Measurements from ENCODE around the gene COL4A1.

Gene COL4A1

DNA sequence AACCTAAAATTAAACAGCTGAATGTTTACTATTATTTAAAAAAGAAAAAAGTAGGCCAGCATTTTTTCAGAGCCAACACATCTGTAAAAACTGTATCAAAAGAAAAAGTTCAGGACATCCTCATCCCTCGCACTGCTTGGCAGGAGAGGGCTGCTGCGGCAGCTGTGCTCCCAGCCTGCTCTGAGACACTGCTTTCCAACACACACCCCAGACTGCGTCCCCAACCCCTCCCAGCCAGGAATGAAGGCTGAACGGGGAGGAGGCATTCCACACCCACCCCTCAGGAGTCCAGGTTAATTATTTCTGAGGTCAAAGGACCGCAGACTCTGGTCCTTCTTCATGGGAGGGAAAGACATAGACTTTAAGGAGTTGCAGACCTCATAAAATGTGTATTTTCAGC is 43.1 kb downstream of the COL4A1 start:
- Histone ChIP-seq H3K79me2 (ENCODE audit: insufficient read depth, low read depth) (no peaks in the 10 kb centered on the region), H3K27ac (no peak overlapping the region), H3K9ac (no peak overlapping the region), H3K36me3 (ENCODE audit: insufficient read depth) (no peaks in the 10 kb centered on the region), H3K4me1 (ENCODE audit: low read depth, poor library complexity, severe bottlenecking) (no peaks in the 10 kb centered on the region), H3K4me3 (IDR thresholded peaks at IDR 0.05; ENCODE audit: insufficient read depth, low read depth, low read length) (no peak overlapping the region), H3K27me3 (ENCODE audit: insufficient read depth, low read depth) (no peaks in the 10 kb centered on the region), H2AFZ (ENCODE audit: low read depth) (no peak overlapping the region), H3K4me2 (no peak overlapping the region), H4K20me1 (ENCODE audit: insufficient read depth) (no peaks in the 10 kb centered on the region)
- TF ChIP-seq, protein P1, sequence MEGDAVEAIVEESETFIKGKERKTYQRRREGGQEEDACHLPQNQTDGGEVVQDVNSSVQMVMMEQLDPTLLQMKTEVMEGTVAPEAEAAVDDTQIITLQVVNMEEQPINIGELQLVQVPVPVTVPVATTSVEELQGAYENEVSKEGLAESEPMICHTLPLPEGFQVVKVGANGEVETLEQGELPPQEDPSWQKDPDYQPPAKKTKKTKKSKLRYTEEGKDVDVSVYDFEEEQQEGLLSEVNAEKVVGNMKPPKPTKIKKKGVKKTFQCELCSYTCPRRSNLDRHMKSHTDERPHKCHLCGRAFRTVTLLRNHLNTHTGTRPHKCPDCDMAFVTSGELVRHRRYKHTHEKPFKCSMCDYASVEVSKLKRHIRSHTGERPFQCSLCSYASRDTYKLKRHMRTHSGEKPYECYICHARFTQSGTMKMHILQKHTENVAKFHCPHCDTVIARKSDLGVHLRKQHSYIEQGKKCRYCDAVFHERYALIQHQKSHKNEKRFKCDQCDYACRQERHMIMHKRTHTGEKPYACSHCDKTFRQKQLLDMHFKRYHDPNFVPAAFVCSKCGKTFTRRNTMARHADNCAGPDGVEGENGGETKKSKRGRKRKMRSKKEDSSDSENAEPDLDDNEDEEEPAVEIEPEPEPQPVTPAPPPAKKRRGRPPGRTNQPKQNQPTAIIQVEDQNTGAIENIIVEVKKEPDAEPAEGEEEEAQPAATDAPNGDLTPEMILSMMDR (conservative IDR thresholded peaks at IDR 0.05; ENCODE audit: low read depth, low read length): no peak

DNA sequence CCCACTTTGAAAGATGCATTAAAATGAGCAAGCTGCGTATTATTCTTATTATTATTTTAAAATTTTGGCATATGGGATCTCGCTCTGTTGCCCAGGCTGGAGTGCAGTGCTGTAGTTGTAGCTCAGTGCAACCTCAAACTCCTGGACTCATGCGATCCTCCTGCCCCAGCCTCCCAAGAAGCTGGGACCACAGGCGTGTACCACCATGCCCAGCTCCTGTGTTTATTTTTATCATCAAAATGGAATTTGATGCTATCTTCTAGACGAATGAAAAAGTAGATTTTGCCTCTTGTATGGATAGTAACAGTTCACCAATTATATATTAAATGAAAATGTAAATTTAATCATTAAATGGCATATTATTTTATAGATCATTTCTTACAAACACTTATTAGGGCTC is 43.6 kb downstream of the COL4A1 start:
- Histone ChIP-seq H3K9ac (no peak overlapping the region), H3K79me2 (ENCODE audit: insufficient read depth, low read depth) (no peaks in the 10 kb centered on the region), H3K4me3 (IDR thresholded peaks at IDR 0.05; ENCODE audit: insufficient read depth, low read depth, low read length) (no peak overlapping the region), H3K27me3 (ENCODE audit: insufficient read depth, low read depth) (no peaks in the 10 kb centered on the region), H4K20me1 (ENCODE audit: insufficient read depth) (no peaks in the 10 kb centered on the region), H3K4me2 (no peak overlapping the region), H3K4me1 (ENCODE audit: low read depth, poor library complexity, severe bottlenecking) (no peaks in the 10 kb centered on the region), H3K27ac (no peak overlapping the region), H3K36me3 (ENCODE audit: insufficient read depth) (no peaks in the 10 kb centered on the region), H2AFZ (ENCODE audit: low read depth) (no peak overlapping the region)
- TF ChIP-seq, protein P1 (conservative IDR thresholded peaks at IDR 0.05; ENCODE audit: low read depth, low read length): no peak

DNA sequence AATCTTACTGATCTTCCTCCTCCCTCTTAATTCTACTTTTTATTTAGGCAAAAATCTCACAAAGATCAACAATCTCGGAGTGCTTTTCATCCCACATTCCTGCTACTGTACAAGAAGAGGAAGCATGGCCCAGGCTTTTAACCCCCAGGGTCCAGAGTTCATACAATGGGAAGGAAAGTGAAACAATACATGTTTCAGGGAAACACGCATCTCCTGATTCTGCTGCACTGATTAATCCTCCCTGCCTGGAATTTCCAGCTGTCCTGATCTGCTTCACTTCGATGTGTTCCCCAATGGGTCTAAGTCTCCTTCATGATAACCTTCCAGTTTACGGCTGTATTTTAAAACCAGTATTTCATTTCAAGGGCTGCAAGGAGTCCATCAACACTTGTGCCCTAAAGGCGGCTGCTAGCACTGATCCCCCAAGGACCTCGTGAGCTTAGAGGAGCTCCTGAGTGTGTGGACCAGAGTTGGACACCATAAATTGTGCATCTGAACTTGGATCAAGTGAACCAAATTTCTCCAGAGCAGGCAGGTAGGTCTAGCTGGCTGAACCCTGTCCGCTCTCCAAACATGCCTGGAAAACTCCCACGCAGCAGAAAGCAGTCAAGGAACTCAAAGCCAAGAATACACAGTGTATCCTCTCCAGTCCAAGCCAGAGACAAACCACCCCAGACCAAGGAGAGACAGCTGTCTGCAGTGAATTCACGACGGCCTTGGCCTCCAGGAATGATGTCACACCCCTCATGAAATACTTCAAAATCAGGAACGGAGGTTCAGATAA is 44.3 kb downstream of the COL4A1 start:
- TF ChIP-seq, protein P1 (conservative IDR thresholded peaks at IDR 0.05; ENCODE audit: low read depth, low read length): no peak
- Histone ChIP-seq H3K4me1 (ENCODE audit: low read depth, poor library complexity, severe bottlenecking) (no peaks in the 10 kb centered on the region), H3K79me2 (ENCODE audit: insufficient read depth, low read depth) (no peaks in the 10 kb centered on the region), H3K4me2 (no peak overlapping the region), H3K36me3 (ENCODE audit: insufficient read depth) (no peaks in the 10 kb centered on the region), H3K27me3 (ENCODE audit: insufficient read depth, low read depth) (no peaks in the 10 kb centered on the region), H3K27ac (no peak overlapping the region), H2AFZ (ENCODE audit: low read depth) (no peak overlapping the region), H3K9ac (no peak overlapping the region), H4K20me1 (ENCODE audit: insufficient read depth) (no peaks in the 10 kb centered on the region), H3K4me3 (IDR thresholded peaks at IDR 0.05; ENCODE audit: insufficient read depth, low read depth, low read length) (no peak overlapping the region)

- TF ChIP-seq, protein P1 (conservative IDR thresholded peaks at IDR 0.05; ENCODE audit: low read depth, low read length): no peak
- no peak overlapping the region for H3K9ac ChIP-seq
- H3K27ac ChIP-seq: no peak overlapping the region
- H2AFZ ChIP-seq (ENCODE audit: low read depth): no peak overlapping the region
- no peaks in the 10 kb centered on the region for H3K27me3 ChIP-seq (ENCODE audit: insufficient read depth, low read depth)
- H3K4me3 ChIP-seq (IDR thresholded peaks at IDR 0.05; ENCODE audit: insufficient read depth, low read depth, low read length): no peak overlapping the region
- peaks cover 2% of the 10 kb centered on the region for H3K4me1 ChIP-seq (ENCODE audit: low read depth, poor library complexity, severe bottlenecking)
- no peak overlapping the region for H3K4me2 ChIP-seq
- H4K20me1 ChIP-seq (ENCODE audit: insufficient read depth): no peaks in the 10 kb centered on the region
- no peaks in the 10 kb centered on the region for H3K36me3 ChIP-seq (ENCODE audit: insufficient read depth)
- H3K79me2 ChIP-seq (ENCODE audit: insufficient read depth, low read depth): no peaks in the 10 kb centered on the region
Observed at GRCh38 chr13:110262082-110262436, 44.9 kb downstream of the COL4A1 start.
